ENCODE measurements around the gene RELL1. TPM values are rescaled to one million over a fixed set of nuclear protein-coding genes. Genes with fewer than 3 reads are reported as not detected.

RELL1 gene
- polyA plus RNA-seq (ENCODE audit: insufficient read length in 12 of 12) = 10 to 100 TPM in 11 of 12 donors, not detected in 1; 12.4 to 17.8 (median 14.8) TPM
- long read RNA-seq, donor 1, partial matches to known transcripts = 0 of 2 reads
- long read RNA-seq, donor 1, other reads (novel, unspliced or antisense) = 0 of 2 reads
- long read RNA-seq, donor 2, transcript RELL1-202 (7 exons, 1,350 nt) = major isoform, 5 of 5 reads
- long read RNA-seq, donor 2, partial matches to known transcripts = 0 of 5 reads
- long read RNA-seq, donor 2, other reads (novel, unspliced or antisense) = 0 of 5 reads
- long read RNA-seq, donor 3, partial matches to known transcripts = 0 of 5 reads
- long read RNA-seq, donor 3, other reads (novel, unspliced or antisense) = 0 of 5 reads
- long read RNA-seq, donor 4, partial matches to known transcripts = 0 of 2 reads
- long read RNA-seq, donor 4, other reads (novel, unspliced or antisense) = 0 of 2 reads
- long read RNA-seq, donor 5, transcript RELL1-202 (7 exons, 1,350 nt) = major isoform, 5 of 5 reads
- long read RNA-seq, donor 5, partial matches to known transcripts = 0 of 5 reads
- long read RNA-seq, donor 5, other reads (novel, unspliced or antisense) = 0 of 5 reads
- long read RNA-seq, donor 6, transcript RELL1-202 (7 exons, 1,350 nt) = major isoform, 5 of 5 reads
- long read RNA-seq, donor 6, partial matches to known transcripts = 0 of 5 reads
- long read RNA-seq, donor 6, other reads (novel, unspliced or antisense) = 0 of 5 reads
- long read RNA-seq, donor 7, partial matches to known transcripts = 0 of 1 reads
- long read RNA-seq, donor 7, other reads (novel, unspliced or antisense) = 0 of 1 reads
- long read RNA-seq, donor 8, partial matches to known transcripts = 0 of 3 reads
- long read RNA-seq, donor 8, other reads (novel, unspliced or antisense) = 0 of 3 reads
- long read RNA-seq, donor 9 = 0 reads
- long read RNA-seq, donor 10, transcript RELL1-202 (7 exons, 1,350 nt) = major isoform, 9 of 9 reads
- long read RNA-seq, donor 10, partial matches to known transcripts = 0 of 9 reads
- long read RNA-seq, donor 10, other reads (novel, unspliced or antisense) = 0 of 9 reads
- long read RNA-seq, donor 11, partial matches to known transcripts = 0 of 3 reads
- long read RNA-seq, donor 11, other reads (novel, unspliced or antisense) = 0 of 3 reads

DNA sequence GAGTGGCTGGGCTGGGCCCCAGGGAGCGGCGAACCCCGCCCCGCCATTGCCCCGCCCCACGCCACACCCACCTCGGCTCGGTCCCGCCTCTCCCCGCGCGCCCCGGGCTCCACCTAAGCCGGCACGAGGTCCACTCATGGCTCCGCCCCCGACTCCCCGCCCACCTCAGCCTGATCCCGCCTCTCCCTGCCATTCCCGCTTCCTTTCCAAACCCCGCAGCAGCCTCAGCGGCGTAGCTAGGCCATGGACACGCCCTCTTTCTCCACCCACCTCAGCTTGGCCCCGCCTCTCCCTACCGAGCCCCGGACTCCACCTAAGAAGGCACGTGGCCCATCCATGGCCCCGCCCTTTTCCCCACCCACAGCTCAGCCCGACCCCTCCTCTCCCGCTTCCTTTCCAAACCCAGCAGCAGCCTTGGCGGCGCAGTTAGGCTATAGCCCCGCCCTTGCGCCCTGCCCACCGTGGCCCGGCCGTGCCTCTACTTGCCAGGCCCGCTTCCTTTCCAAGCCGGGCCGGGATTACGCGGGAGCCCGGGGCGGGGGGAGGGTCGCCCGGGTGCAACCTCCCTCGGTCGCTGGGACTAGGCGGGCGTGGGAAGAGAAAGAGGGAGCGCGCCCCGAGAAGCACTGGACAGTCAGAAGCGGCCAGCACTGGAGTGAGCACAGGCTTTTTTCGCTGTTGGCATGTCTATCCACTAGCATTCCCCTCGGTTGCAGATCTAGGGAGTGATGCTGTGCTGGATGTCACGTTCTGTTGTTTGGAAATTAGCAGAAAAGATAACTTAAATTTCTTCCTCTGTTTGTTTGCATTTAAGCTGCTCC is at the start of gene RELL1:
Gene RELL1, minus strand, starts transcription at position 4 of the 821 bp plus-strand sequence. CDS start 89 bp downstream, outside the sequence.
- DNase-seq = peak; percentile 100

DNA sequence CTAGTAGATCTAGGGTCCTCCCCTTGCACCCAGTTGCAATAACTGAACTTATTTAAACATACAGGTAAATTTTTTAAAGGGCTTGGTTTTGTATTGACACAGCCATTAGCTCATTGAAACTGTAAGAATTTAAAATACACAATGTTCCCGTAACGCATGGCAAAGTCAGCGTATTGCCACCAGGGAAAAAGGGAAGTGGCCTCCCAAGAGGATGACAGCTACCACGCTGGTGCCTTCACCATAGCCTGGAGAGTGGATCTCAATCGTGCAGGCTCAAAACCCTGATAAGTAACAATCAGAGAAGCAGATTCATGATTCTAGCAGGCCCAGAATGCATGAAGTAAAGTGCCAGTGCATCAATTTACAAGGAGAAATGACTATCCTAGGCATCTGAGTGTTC is 49.4 kb upstream of the RELL1 start:
- no peak for DNase-seq

GRCh38 chr4:37734989-37735388 is 48.8 kb upstream of the RELL1 start:
- no peak for DNase-seq

DNA sequence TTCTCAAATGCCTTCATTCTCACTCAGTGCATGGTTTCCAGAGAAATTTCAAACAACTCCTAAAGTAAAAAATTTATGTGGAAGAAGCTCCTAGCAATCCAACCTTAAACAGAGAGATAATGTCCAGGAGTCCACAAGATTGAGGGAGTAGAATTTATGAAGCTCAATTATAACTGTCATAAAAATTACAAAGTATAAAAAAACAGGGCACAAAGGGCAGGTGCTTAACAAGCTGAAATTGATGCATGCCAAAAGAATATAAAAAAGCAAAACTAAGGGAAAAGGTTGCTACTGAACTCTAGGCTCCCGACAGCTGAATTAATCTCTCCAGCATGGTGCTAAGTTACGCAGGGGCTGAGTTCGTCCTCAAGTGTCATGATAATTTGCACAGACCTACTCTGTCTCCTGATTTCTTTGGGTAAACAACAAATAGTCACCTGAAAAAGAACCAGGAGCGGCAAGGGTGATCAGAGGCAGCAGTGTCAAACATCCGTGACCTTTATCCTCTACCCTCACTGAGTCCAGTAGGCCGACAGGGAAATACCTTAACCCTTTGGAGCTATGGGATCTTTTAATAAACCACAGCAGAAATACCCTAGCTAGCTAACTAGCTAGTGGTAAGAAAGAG is 47.2 kb upstream of the RELL1 start:
- DNase-seq = no peak

DNA sequence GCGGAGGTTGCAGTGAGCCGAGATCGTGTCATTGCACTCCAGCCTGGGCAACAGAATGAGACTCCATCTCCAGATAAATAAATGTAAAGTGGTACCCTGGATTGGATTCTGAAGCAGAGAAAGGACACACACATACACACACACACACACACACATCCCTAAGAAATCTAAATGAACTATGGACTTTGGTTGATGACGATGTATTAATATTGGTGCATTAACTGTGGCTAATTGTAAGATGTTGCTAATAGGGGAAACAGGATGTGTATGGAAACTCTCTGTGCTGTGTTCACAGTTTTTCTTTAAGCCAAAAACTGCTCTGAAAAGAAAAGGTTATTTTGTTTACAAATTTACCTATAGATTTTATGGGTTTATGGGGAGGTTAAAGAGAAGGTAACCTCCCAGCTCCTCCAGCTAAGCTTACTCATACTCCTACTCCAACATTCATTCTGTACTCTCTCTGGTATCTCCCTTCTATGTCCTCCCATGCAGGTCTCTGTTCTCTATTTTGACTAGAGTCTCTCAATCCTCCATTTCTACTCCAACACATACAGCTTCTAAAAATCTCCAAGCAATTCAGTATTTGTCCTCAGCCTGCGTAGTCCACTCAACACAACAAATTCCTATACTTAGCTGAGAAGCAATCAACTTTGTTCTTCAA is 46.5 kb upstream of the RELL1 start:
- DNase-seq = no peak

- DNase-seq = no peak
Measured at GRCh38 chr4:37729649-37730004, 43.5 kb upstream of the RELL1 start.

DNA sequence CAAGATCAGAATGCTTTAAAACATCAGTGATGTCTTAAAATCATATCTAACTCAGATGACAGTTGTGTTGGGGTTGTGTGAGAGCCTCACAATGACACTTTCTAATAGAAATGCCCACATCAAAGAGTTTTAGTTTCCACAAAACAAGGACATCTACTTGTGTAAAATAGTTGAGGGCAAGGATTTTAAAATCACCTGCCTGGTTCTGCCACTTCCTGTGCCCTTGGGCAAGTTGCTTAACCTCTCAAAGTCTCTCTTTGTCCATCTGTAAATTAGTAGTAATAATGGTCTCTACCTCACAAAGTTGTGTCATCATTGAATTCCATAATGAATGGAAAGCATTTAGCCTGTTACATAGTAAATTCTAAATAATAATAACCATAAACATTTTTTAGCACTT is 41.9 kb upstream of the RELL1 start:
- DNase-seq = no peak

GRCh38 chr4:37727635-37728034 is 41.5 kb upstream of the RELL1 start:
- DNase-seq = no peak

- DNase-seq = no peak
Measured at GRCh38 chr4:37726666-37727065, 40.5 kb upstream of the RELL1 start.

DNA sequence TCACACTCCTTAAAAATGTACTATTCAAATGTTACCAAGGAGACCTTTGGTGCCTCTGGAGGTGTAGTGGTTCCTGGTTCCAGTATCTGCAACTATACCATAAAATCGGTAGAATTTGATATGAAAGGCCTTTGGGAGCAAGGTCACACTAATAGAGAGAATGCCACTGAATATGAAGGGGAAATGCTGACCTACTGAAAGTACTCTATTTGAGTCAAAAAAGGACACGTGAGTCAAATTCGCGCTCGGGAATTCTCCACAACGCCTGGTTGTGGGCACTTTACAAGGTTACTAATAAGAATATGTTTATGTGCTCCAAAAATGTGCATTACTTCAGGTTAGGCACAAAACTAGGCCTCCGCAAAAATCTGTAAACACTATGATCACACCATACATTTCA is 39.5 kb upstream of the RELL1 start:
- no peak for DNase-seq

GRCh38 chr4:37723067-37723466 is 36.9 kb upstream of the RELL1 start:
- DNase-seq = no peak

DNA sequence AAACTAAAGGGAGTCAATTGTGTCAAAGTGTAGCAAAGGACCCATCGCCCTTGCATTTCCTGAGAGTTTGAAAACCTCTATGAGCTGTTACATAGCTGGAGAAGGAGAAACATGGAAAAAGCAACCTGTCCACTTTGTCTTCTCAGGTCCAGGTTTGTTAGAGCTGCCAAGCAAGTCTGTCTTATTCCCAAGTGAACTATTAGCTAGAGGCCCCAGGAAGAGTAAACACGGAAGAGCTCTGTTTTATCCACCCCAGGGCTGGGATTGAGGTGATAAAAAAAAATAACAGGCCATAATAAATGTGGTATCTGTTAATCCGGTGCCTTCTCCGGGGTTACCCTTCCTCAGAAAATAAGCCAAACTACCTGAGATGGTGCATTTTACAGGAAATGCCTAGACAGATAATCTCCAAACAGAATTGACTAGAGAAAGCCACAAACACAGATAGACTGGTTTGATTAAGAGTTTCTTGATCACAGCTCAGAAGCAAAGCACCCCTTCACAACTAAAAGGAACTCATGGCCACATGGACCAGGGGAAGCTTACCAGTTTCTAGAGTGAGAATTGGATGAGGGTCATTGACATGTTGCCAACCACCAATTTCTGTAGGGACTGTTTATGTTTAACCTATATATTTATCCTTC is 35.9 kb upstream of the RELL1 start:
- DNase-seq = no peak

DNA sequence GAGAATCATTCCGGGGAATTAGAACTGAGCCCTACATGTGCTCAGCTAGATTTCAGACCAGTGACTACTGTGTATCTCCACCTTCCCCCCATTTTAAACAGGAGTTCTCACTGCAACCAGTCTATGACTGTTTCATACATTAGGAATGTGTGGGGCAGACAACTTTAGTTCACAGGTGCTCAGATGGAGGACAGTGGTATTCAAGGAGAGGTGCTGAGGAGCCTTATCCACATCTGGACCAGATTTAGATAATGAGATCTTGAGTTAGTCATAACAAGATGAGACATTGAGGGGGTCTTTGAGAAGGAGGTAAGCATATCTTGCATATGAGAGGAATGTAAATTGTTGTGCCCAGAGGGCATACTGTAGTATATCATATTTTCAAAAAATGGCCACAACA is 32.8 kb upstream of the RELL1 start:
- DNase-seq = no peak

DNA sequence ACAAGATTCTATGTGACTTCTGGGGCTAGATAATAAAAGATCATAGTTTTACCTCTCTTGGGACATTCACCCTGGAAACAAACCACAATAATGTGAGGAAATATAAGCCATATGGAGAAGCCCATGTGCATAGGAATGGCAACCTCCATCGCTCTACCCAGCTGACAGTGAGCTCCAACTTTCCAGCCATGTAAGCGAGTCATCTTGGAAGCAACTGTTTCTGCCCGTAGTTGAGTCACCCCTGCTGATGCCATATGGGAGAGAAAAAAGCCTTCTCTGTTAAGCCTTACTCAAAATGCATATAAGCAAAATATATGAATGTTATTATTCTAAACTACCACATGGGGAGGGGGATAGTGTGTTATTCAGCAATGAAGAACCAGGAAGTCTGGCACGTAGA is 31.4 kb upstream of the RELL1 start:
- DNase-seq = no peak

DNA sequence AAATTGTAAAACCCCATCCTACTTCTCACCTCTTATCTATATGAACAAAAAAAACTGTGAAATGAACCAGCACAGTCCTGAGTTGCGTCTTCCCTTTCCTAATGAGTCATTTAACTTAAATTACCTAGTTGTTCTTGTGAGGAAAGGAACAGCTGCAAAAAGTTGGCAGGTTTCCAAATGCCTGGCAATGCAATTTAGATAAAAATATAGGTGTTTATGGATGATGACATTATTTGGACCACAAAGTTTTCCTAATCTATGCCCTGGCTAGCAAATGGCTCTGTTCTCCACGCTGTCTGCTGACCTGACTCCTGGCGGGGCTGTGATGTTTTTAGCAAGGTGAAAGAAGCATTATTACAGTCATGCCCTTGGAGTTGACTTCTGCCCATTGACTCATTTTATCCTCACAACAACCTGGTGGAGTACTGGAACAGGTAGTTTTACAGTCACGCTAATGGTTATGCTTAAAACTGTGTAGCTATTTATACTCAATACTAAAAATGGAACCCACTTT is 29.8 kb upstream of the RELL1 start:
- peak; percentile 6 for DNase-seq

- DNase-seq = no peak
Measured at GRCh38 chr4:37710491-37710890, 24.3 kb upstream of the RELL1 start.

DNA sequence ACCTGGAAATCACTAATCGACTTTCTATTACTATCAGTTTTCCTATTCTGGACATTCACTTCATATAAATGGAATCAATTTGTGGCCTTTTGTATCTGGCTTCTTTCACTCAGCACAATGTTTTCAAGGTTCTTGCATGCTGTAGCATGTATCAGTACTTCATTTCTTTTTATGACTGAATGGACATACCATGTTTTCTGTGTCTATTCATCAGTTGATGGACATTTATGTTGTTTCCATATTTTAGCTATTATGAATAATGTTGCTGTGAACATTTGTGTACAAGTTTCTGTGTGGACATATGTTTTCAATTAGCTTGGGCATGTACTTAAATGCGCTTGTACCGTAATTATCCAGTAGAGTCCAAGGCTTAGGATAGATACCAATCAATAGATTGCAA is 19.9 kb upstream of the RELL1 start:
- DNase-seq = no peak

DNA sequence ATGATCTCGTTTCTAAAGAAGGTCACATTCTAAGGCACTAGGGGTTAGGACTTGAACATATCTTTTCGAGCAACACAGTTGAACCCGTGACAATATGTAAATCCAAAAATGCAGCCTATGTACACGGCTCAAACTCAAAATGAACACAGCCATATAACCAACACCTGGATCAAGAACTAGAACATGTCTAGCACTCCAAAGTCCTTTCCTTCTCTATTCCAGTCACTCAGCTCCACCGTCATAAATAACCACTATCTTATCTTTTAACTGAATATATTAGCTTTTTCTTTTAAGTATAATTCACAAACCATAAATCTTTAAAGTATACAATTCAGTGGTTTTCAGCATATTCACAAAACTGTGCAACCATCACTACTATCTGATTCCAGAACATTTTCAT is 19.4 kb upstream of the RELL1 start:
- DNase-seq = no peak

GRCh38 chr4:37699868-37700481 is 13.8 kb upstream of the RELL1 start:
- DNase-seq = no peak
